Activated CD4-positive, alpha-beta T cell treated with anti-CD3 and anti-CD28 coated beads, Interleukin-2, amount 50 U/mL, for 24 hours (primary cell): ENCODE data around the gene TMEM9.

Source experiments
- DNase-seq, 2 donors: peaks; one replicate each; pipeline ENCODE4 v3.0.0-alpha.2; 2020; ENCODE audit warnings: low read depth in 1 of 2, low spot score in 1 of 2

TMEM9 gene

GRCh38 chr1:201154389-201155165, at the start of gene TMEM9:
TSS of gene TMEM9 (minus strand) at chr1:201154474. CDS start at chr1:201153923, 551 bp downstream.
- peak; percentile 98 to 99 for DNase-seq

- DNase-seq = no peak
These were observed 44.3 kb upstream of the TMEM9 start for GRCh38 chr1:201198598-201198997.

GRCh38 chr1:201194046-201194445, 39.8 kb upstream of the TMEM9 start:
- no peak for DNase-seq

DNA sequence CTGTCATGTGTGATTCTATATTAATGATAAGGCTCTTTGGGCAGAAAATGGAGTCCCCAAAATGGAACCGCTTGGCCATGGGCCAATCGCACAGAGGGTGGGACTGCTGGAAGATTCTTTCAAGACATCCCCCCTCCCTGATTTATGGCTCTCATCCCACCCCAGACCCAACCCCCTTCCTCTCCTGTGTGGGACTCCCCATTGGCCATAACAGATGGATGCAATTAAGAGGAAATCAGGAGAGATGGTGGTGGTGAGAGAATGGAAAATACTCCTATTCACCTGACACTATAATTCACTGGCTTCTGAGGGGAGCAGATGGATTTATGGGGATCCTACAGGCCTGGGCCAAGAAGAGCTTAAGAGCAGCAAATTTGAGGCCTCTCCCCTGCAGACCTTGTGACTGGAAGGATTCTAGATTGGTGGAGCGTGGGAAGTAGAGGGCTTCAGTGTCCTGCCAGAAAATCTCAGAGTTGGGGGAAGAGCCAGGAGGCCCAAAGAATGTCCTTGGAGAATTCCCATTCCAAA, 38.1 kb upstream of the TMEM9 start:
- no peak for DNase-seq

- DNase-seq = peak in 1 of 2 donors; percentile 20
These were observed 37.5 kb upstream of the TMEM9 start for GRCh38 chr1:201191653-201192260.

DNA sequence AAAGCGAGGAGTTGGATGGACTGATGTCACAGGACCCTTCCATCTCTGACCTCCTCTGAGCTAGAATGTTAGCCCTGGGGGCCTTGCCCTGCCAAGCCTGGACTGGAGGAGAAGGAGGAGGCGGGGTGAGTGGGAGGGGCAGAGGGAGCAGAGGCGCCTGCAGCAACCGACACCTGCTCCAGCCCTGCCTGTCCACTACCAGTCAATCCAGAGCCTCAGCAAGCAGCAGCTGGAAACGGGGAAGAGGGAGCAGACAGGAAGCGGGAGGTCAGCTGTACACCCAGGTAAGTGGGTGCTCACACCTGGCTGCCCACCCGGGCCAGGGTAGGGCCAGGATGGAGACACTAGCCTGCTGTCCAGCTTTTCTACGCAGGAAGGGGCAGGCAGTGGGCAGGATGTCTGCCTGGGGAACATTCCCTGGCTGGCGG, 36.4 kb upstream of the TMEM9 start, which contains the start of gene IGFN1:
Gene IGFN1 (plus strand): TSS at position 201 of the 428 bp plus-strand sequence. CDS start 2,470 bp downstream, outside the sequence.
- DNase-seq = no peak

- no peak for DNase-seq
These were observed 35.7 kb upstream of the TMEM9 start for GRCh38 chr1:201190005-201190404.

DNA sequence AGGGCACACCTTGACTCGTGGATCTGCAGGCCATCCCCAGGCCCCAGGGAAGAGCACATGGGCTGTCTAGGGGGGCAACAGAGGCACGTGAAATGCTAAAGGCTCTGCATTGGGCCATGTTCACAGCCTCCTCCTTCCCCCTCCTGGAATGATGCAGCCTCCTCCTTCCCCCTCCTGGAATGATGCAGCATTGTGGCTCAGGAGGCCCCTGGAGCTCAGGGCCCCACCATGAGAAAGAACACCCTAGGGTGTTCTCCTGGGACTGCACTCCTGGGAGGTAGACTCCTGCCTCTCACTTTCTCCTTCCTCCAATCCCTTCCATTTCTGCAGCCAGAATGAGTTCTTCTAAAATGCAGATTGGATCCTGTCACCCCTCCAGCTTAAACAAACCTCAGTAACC, 34.8 kb upstream of the TMEM9 start:
- no peak for DNase-seq

- DNase-seq = no peak
These were observed 31.9 kb upstream of the TMEM9 start for GRCh38 chr1:201186192-201186591.

DNA sequence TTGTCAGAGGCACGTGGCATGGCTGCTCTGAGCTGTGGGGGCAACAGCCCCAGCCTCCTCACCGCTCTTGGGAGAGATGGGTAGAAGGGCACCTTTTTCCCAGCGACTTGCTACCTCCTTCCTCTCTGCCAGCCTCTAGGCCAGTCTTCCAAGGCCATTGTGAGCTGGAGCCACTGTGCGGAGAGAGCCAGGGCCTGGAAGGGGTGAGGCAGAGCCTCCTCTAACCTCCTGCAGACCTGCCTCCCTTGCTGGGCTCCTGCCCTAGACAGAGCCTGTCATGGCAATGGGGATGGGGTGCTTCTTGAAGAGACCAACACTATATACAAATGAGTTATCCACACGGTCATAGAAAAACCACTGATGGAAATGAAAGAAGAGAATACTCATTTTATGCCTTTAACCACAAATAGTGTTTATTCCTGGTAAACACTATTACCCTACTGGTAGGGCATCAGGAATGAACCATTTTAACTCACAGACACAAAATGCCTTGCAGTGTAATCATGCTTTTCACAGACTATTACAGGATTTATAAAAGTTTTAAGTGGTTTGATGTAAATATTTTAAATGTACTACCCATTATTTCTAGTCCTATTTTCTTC, 31.4 kb upstream of the TMEM9 start:
- DNase-seq = no peak

GRCh38 chr1:201185123-201185453, 30.8 kb upstream of the TMEM9 start:
- no peak for DNase-seq

- no peak for DNase-seq
These were observed 30.2 kb upstream of the TMEM9 start for GRCh38 chr1:201184307-201185122.

DNA sequence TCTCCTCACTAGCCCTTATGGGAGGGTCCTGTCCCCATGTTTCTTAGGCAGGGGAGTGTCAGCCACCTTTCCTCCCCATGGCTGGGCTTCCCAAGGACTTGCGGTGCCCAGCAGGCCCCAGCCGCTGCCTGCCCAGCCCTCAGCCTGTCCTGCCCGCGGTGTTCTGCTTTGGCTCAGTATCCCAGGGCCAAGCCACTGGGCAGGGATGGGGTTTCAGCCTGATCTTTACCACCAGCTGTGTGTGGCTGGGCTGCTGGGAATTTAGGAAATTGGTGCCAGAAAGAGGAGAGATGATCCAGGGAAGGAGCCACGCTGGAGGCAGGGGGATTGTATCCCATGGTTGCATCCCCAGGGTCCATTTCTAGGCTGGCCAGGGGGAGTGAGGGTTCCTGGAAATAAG, 29.5 kb upstream of the TMEM9 start:
- no peak for DNase-seq

- DNase-seq = no peak
These were observed 28.9 kb upstream of the TMEM9 start for GRCh38 chr1:201183209-201183608.

DNA sequence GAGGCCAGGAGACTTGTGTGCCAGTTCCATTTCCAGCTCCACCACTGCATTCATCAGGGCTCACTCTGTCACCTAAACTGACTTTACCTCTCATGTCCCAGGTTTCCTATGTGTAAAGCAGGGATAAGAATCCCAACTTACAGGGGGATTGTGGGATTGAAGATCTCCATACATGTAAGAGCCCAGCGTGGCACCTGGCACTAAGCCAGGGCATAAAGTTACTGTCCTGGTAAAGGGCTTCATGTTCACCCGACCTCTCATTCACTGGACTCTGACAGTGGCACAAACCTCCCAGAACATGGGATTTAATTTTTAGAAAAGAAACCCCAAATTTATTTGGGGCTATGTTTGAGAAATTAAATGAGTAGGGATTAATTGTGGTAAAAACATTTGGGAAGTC, 27.5 kb upstream of the TMEM9 start:
- DNase-seq = no peak

DNA sequence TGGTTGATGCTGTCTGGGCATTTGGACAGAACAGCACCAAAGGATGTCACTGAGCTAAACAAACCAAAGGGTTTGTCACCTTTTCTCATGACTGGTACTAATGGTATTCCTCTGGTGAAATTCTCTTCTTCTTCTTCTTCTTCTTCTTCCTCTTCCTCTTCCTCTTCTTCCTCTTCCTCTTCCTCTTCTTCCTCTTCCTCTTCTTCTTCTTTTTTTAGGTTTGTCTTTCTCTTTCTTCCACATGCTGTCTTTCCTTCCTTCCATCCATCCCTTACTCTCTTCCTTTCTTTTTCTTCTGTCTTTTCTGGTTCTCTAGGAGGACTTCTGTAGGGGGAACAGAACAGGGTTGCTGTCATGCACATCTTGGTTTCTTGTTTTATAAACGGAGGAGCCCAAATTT, 27.0 kb upstream of the TMEM9 start:
- DNase-seq = no peak

DNA sequence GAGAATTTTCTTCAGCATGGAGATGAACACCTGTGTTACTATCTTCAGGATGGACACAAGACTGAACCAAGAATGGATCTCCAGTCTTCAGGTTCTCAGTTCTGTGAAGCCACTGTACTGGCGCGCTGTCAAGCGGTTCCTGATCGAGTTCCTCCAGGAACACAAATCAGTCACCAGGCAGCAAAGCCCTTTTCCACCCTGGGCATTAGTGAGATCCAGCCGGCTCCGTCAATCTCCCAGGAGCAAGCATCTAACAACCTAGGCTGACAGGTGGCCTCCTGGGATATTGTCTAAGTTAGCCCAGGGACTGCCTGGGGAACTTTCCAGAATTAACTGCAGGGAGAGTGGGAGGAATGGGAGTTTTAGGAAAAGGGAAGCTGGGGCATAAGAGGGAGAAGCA, 26.6 kb upstream of the TMEM9 start:
- DNase-seq = no peak

DNA sequence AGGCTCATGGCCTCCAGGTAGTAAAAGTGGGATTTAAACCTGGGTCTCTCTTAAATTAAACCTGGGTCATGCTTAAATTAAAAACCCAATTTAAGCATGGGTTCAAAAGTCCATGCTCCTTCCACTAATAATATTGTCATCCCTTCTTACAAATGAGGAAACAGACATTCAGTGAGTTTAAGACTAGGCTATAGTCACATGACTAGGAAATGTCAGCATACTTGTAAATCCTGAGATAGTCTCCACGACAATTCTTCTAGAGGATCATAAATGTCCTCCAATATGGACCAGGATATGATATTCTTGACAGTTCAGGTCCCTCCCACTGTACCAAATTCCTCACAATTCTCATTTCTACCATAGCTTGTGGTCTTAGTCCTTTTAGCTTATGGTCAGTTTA, 25.9 kb upstream of the TMEM9 start:
- no peak for DNase-seq

- no peak for DNase-seq
These were observed 24.4 kb upstream of the TMEM9 start for GRCh38 chr1:201178718-201179117.

- no peak for DNase-seq
These were observed 22.7 kb upstream of the TMEM9 start for GRCh38 chr1:201176940-201177339.

DNA sequence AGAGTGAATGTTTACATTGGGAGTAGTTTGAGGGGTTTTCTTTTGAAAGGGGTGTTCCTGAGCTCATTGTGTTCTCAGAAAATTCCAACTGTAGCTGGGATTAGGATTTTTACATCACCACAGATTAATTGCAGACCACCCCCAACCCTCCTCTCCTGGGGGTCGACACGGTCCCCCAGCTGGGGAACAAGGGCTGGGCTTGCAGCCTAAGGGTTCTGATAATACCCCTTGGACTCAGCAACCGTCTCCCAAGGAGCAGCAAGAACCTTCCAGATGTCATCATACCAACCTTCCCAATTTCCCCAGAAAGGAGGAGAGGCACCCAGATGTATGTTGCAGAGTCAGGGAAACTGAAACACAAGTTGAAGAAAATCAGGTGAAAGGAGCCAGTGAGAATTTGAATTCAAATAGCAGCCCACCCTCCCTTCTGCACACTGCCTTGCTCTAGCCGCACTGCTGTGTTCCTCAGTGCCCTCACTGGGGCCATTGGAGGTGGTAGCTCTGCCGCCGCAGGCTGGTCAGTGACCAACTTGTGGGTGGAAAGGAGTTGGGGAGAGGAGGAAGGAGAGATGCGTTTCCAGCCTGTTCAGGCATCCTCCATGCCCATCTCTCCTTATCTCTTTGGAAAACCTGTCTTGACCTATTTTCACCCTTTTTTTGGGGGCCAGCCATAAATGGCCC, 21.7 kb upstream of the TMEM9 start:
- no peak for DNase-seq
